ENCODE measurements around the gene CUL7. TPM values are rescaled to one million over a fixed set of nuclear protein-coding genes. Genes with fewer than 3 reads are reported as not detected.

The CUL7 gene
- total and polyA plus RNA-seq, 2 experiments from 2014 or later: 21.8 to 54.1 TPM

- Histone ChIP-seq H3F3A (ENCODE audit: insufficient read depth) (no peaks in the 10 kb centered on the region), H3K4me2 (ENCODE audit: unreplicated experiment) (peak overlapping the region; percentile 54), H4K20me1 (ENCODE audit: insufficient read depth) (no peaks in the 10 kb centered on the region), H2AFZ (peak overlapping the region; percentile 63), H3K9ac (peak overlapping the region; percentile 99), H3K27me3 (replicated peaks; ENCODE audit: insufficient read depth) (no peaks in the 10 kb centered on the region), H3K9me3 (ENCODE audit: low read depth) (no peaks in the 10 kb centered on the region), H3K36me3 (ENCODE audit: low read depth) (peaks cover 4% of the 10 kb centered on the region), H3K4me1 (ENCODE audit: insufficient read depth) (peaks cover 29% of the 10 kb centered on the region), H3K27ac (peak overlapping the region; percentile 93), H3K79me2 (ENCODE audit: insufficient read depth) (peaks cover 61% of the 10 kb centered on the region), H3K9me2 (ENCODE audit: insufficient read depth) (no peaks in the 10 kb centered on the region), H3K4me3 (peak overlapping the region; percentile 93)
- 57 to 59% methylated on average over 17 of the region's 17 CpGs for WGBS, 2 experiments (ENCODE audit: low coverage in 1 of 2, low lambda C conversion rate in 2 of 2, missing lambda C conversion rate in 2 of 2)
- TF ChIP-seq EZH2phosphoT487 (IDR thresholded peaks at IDR 0.05; ENCODE audit: insufficient read depth, low read depth) (no peak), EZH2 (IDR thresholded peaks at IDR 0.05; ENCODE audit: insufficient read depth, poor library complexity, severe bottlenecking) (no peak)
- peak; percentile 21 for DNase-seq
- in situ Hi-C loops (cut with MboI): no loop called here
Measured at GRCh38 chr6:43054206-43054943, 724 bp upstream of the CUL7 start.

GRCh38 chr6:43052842-43053544 lies 658 bp downstream of the CUL7 start:
- peak overlapping the region; percentile 93 for H3K4me3 ChIP-seq
- peaks cover 48% of the 10 kb centered on the region for H3K79me2 ChIP-seq (ENCODE audit: insufficient read depth)
- H2AFZ ChIP-seq: peak overlapping the region; percentile 21; the same call in 1 of the 2 replicates
- H3K4me1 ChIP-seq (ENCODE audit: insufficient read depth): peaks cover 24% of the 10 kb centered on the region
- H3K9me2 ChIP-seq (ENCODE audit: insufficient read depth): no peaks in the 10 kb centered on the region
- TF ChIP-seq EZH2phosphoT487 (IDR thresholded peaks at IDR 0.05; ENCODE audit: insufficient read depth, low read depth) (no peak), EZH2 (IDR thresholded peaks at IDR 0.05; ENCODE audit: insufficient read depth, poor library complexity, severe bottlenecking) (no peak)
- no peaks in the 10 kb centered on the region for H3K27me3 ChIP-seq (replicated peaks; ENCODE audit: insufficient read depth)
- peak; percentile 67 for DNase-seq
- no peaks in the 10 kb centered on the region for H3F3A ChIP-seq (ENCODE audit: insufficient read depth)
- WGBS, 2 experiments (ENCODE audit: low coverage in 1 of 2, low lambda C conversion rate in 2 of 2, missing lambda C conversion rate in 2 of 2): 9 to 13% methylated on average over 22 of the region's 22 CpGs
- H3K9ac ChIP-seq: peak overlapping the region; percentile 99
- no peaks in the 10 kb centered on the region for H3K9me3 ChIP-seq (ENCODE audit: low read depth)
- H3K27ac ChIP-seq: peak overlapping the region; percentile 93
- H3K36me3 ChIP-seq (ENCODE audit: low read depth): peaks cover 15% of the 10 kb centered on the region
- no peaks in the 10 kb centered on the region for H4K20me1 ChIP-seq (ENCODE audit: insufficient read depth)
- peak overlapping the region; percentile 99 for H3K4me2 ChIP-seq (ENCODE audit: unreplicated experiment)
- in situ Hi-C loops (cut with MboI): no loop called here

GRCh38 chr6:43052225-43052841 lies 1.3 kb downstream of the CUL7 start:
- H3K9ac ChIP-seq: peak overlapping the region; percentile 99
- in situ Hi-C loops (cut with MboI): no loop called here
- peaks cover 42% of the 10 kb centered on the region for H3K79me2 ChIP-seq (ENCODE audit: insufficient read depth)
- WGBS, 2 experiments (ENCODE audit: low coverage in 1 of 2, low lambda C conversion rate in 2 of 2, missing lambda C conversion rate in 2 of 2): 82 to 83% methylated on average over 19 of the region's 19 CpGs
- no peaks in the 10 kb centered on the region for H4K20me1 ChIP-seq (ENCODE audit: insufficient read depth)
- no peak for DNase-seq
- TF ChIP-seq EZH2 (IDR thresholded peaks at IDR 0.05; ENCODE audit: insufficient read depth, poor library complexity, severe bottlenecking): no peak
- no peak for TF ChIP-seq EZH2phosphoT487 (IDR thresholded peaks at IDR 0.05; ENCODE audit: insufficient read depth, low read depth)
- no peak overlapping the region for H2AFZ ChIP-seq
- peaks cover 24% of the 10 kb centered on the region for H3K4me1 ChIP-seq (ENCODE audit: insufficient read depth)
- H3K27ac ChIP-seq: peak overlapping the region; percentile 93
- H3K4me2 ChIP-seq (ENCODE audit: unreplicated experiment): peak overlapping the region; percentile 99
- H3F3A ChIP-seq (ENCODE audit: insufficient read depth): no peaks in the 10 kb centered on the region
- no peaks in the 10 kb centered on the region for H3K9me2 ChIP-seq (ENCODE audit: insufficient read depth)
- peaks cover 16% of the 10 kb centered on the region; the same call in 1 of the 2 replicates for H3K36me3 ChIP-seq (ENCODE audit: low read depth)
- no peaks in the 10 kb centered on the region for H3K9me3 ChIP-seq (ENCODE audit: low read depth)
- peak overlapping the region; percentile 93 for H3K4me3 ChIP-seq
- H3K27me3 ChIP-seq (replicated peaks; ENCODE audit: insufficient read depth): no peaks in the 10 kb centered on the region

- Histone ChIP-seq H3F3A (ENCODE audit: insufficient read depth) (no peaks in the 10 kb centered on the region), H3K9ac (peak overlapping the region; percentile 99; the same call in 1 of the 2 replicates), H2AFZ (no peak overlapping the region), H3K36me3 (ENCODE audit: low read depth) (peaks cover 16% of the 10 kb centered on the region; the same call in 1 of the 2 replicates), H3K4me3 (no peak overlapping the region), H3K9me3 (ENCODE audit: low read depth) (no peaks in the 10 kb centered on the region), H3K9me2 (ENCODE audit: insufficient read depth) (no peaks in the 10 kb centered on the region), H3K27me3 (replicated peaks; ENCODE audit: insufficient read depth) (no peaks in the 10 kb centered on the region), H3K27ac (no peak overlapping the region), H4K20me1 (ENCODE audit: insufficient read depth) (no peaks in the 10 kb centered on the region), H3K4me2 (ENCODE audit: unreplicated experiment) (no peak overlapping the region), H3K4me1 (ENCODE audit: insufficient read depth) (peaks cover 24% of the 10 kb centered on the region), H3K79me2 (ENCODE audit: insufficient read depth) (peaks cover 36% of the 10 kb centered on the region)
- no peak for DNase-seq
- in situ Hi-C loops (cut with MboI): no loop called here
- TF ChIP-seq EZH2 (IDR thresholded peaks at IDR 0.05; ENCODE audit: insufficient read depth, poor library complexity, severe bottlenecking): no peak
- TF ChIP-seq EZH2phosphoT487 (IDR thresholded peaks at IDR 0.05; ENCODE audit: insufficient read depth, low read depth): no peak
- WGBS, 2 experiments (ENCODE audit: low coverage in 1 of 2, low lambda C conversion rate in 2 of 2, missing lambda C conversion rate in 2 of 2): 91% methylated on average over 17 of the region's 17 CpGs
Measured at GRCh38 chr6:43050981-43051380, 2.7 kb downstream of the CUL7 start.
